ENCODE measurements around the gene CD99. TPM values are rescaled to one million over a fixed set of nuclear protein-coding genes. Genes with fewer than 3 reads are reported as not detected.

Gene CD99
- total RNA-seq, 1 donor from 2014 or later = 282 TPM

DNA sequence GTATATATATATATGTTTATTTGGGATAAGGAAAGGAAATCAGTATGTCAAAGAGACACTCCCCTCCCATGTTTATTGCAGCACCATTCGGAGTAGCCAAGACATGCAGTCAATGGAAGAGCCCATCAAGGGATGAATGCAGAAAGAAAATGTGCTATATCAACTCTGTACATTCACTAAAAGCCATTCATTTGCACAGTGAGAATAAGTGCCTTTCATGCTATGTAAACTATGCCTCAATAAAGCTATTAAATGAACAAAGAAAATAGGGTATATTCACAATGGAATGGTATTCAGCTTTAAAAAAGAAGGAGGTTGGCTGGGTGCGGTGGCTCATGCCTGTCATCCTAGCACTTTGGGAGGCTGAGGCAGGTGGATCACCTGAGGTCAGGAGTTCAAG lies 20.3 kb downstream of the CD99 start:
- intact Hi-C loops (cut with DNase I) = no loop called here
- no peak overlapping the region for H3K4me3 ChIP-seq
- no peak for DNase-seq (ENCODE audit: extremely low spot score in 2 of 2)
- no peaks in the 10 kb centered on the region for H3K27me3 ChIP-seq
- no peak for TF ChIP-seq POLR2AphosphoS5 (IDR thresholded peaks at IDR 0.05; ENCODE audit: insufficient read depth in 1 of 2, low read depth in 1 of 2)
- TF ChIP-seq POLR2A (IDR thresholded peaks at IDR 0.05) = no peak
- TF ChIP-seq, protein P1, sequence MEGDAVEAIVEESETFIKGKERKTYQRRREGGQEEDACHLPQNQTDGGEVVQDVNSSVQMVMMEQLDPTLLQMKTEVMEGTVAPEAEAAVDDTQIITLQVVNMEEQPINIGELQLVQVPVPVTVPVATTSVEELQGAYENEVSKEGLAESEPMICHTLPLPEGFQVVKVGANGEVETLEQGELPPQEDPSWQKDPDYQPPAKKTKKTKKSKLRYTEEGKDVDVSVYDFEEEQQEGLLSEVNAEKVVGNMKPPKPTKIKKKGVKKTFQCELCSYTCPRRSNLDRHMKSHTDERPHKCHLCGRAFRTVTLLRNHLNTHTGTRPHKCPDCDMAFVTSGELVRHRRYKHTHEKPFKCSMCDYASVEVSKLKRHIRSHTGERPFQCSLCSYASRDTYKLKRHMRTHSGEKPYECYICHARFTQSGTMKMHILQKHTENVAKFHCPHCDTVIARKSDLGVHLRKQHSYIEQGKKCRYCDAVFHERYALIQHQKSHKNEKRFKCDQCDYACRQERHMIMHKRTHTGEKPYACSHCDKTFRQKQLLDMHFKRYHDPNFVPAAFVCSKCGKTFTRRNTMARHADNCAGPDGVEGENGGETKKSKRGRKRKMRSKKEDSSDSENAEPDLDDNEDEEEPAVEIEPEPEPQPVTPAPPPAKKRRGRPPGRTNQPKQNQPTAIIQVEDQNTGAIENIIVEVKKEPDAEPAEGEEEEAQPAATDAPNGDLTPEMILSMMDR (IDR thresholded peaks at IDR 0.05) = no peak
- no peak overlapping the region for H3K27ac ChIP-seq
- peaks cover 46% of the 10 kb centered on the region for H3K4me1 ChIP-seq
- peaks cover 0 to 4% of the 10 kb centered on the region in 2 donors for H3K36me3 ChIP-seq
- H3K9me3 ChIP-seq = no peaks in the 10 kb centered on the region

DNA sequence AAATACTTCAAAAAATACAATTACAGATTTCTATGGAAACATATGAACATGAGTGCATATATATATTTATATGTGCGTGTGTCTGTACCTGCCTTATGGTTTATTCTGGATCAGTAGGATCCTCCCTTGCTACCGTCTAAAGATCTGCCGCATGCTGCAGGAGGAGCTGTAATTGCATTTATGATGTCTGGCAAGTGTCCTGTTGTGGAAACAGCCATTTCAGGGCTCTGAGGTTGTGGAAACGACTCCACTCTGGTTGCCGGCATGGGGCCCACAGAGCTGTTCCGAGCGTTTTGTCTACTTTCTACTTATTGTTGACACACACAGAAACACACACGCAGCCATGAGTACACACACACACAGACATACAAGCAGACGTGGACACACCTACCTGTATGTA lies 21.3 kb downstream of the CD99 start:
- no peak for DNase-seq (ENCODE audit: extremely low spot score in 2 of 2)
- Histone ChIP-seq H3K4me3 (no peak overlapping the region), H3K36me3 (peaks cover 0 to 10% of the 10 kb centered on the region in 2 donors), H3K9me3 (no peaks in the 10 kb centered on the region), H3K27me3 (no peaks in the 10 kb centered on the region), H3K27ac (no peak overlapping the region), H3K4me1 (peaks cover 36% of the 10 kb centered on the region)
- TF ChIP-seq POLR2AphosphoS5 (IDR thresholded peaks at IDR 0.05; ENCODE audit: insufficient read depth in 1 of 2, low read depth in 1 of 2) (no peak), POLR2A (IDR thresholded peaks at IDR 0.05) (no peak)
- TF ChIP-seq, protein P1 (IDR thresholded peaks at IDR 0.05) = no peak
- intact Hi-C loops (cut with DNase I) = no loop called here

DNA sequence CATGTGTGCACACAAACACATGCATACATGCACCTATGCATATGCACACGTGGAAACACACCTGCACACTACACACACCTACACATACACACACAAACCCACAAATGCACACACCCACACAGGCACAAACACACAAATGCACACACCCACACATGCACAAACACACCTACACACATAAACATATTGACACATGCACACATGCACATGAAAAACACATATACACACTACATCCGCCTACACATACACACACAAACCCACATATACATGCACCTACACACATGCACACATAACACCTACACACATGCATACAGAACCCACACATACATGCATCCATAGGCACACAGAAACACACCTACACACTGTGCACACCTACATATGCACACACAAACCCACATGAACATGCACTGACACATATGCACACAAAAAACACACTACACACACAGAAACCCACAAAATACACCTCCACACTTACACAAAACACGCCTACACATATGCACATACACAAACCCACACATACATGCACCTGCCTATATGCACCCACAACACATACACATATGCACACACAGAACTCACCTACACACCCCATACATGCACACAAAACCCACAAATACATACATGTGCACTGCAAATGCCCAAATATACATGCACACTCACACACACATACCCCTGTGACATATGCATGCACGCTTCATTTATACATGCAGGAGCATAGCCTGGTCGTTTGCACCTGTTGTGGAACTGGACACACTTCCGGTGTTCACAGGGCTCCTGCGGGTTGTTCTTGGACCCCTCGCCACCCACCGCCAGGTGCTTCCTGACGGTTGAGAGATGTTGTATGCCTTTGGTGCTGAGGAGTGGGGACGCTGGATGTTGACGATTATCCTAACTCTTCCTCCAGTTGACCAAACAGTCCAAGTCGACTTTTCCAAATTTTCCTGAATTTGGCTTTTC lies 22.1 kb downstream of the CD99 start:
- peaks cover 0 to 16% of the 10 kb centered on the region in 2 donors for H3K36me3 ChIP-seq
- no peak for DNase-seq (ENCODE audit: extremely low spot score in 2 of 2)
- intact Hi-C loops (cut with DNase I) = no loop called here
- no peak for TF ChIP-seq POLR2A (IDR thresholded peaks at IDR 0.05)
- TF ChIP-seq, protein P1 (IDR thresholded peaks at IDR 0.05) = no peak
- TF ChIP-seq POLR2AphosphoS5 (IDR thresholded peaks at IDR 0.05; ENCODE audit: insufficient read depth in 1 of 2, low read depth in 1 of 2) = no peak
- H3K4me3 ChIP-seq = no peak overlapping the region
- no peaks in the 10 kb centered on the region for H3K27me3 ChIP-seq
- peaks cover 29% of the 10 kb centered on the region for H3K4me1 ChIP-seq
- H3K9me3 ChIP-seq = no peaks in the 10 kb centered on the region
- H3K27ac ChIP-seq = no peak overlapping the region

DNA sequence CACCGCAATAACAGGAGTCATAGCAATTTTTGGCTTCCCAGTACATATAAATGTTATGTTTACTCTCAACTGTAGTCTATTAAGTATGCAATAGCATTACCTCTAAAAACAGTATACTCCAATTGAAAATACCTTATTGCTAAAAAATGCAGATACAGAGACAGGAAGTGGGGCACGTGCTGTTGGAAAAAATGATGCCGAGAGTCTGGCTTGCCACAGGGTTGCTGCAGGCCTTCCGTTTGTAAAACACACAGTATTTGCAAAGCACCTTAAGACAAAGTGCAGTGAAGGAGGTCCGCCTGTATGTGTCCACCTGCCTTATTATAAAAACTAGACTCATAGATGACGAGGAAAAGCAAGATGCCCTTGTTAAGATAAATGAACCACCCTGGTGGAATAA lies 23.5 kb downstream of the CD99 start:
- Histone ChIP-seq H3K4me1 (peaks cover 15% of the 10 kb centered on the region), H3K27ac (no peak overlapping the region), H3K9me3 (no peaks in the 10 kb centered on the region), H3K4me3 (no peak overlapping the region), H3K27me3 (no peaks in the 10 kb centered on the region), H3K36me3 (peaks cover 0 to 29% of the 10 kb centered on the region in 2 donors)
- DNase-seq (ENCODE audit: extremely low spot score in 2 of 2) = no peak
- TF ChIP-seq, protein P1 (IDR thresholded peaks at IDR 0.05) = no peak
- TF ChIP-seq POLR2AphosphoS5 (IDR thresholded peaks at IDR 0.05; ENCODE audit: insufficient read depth in 1 of 2, low read depth in 1 of 2) (no peak), POLR2A (IDR thresholded peaks at IDR 0.05) (no peak)
- intact Hi-C loops (cut with DNase I) = no loop called here

DNA sequence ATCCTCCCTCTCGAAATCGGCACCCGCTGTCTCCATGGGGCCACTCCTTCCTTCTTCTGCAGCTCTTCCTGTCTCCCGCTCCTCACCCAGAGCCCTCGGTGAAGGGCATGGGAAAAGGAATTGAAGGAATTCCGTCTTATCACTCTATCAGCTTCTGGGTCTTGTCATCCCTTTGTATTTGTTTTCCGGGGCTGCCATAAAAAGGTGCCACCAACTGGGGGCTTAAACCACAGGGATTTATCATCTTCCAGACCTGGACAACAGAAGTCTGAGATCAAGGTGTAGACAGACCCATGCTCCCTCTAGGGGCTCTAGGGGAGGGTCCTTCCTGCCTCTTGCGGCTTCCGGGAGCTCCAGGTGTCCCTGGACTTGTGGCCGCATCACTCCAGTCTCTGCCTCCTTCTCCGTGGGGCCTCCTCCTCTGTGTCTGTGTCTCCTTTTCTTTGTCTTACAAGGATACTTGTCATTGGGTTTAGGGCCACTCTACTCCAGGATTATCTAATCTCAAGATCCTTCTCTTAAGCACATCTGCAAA lies 24.0 kb downstream of the CD99 start:
- Histone ChIP-seq H3K36me3 (peaks cover 0 to 35% of the 10 kb centered on the region in 2 donors), H3K9me3 (no peaks in the 10 kb centered on the region), H3K27ac (no peak overlapping the region), H3K27me3 (no peaks in the 10 kb centered on the region), H3K4me1 (peaks cover 9% of the 10 kb centered on the region), H3K4me3 (no peak overlapping the region)
- intact Hi-C loops (cut with DNase I) = no loop called here
- no peak for DNase-seq (ENCODE audit: extremely low spot score in 2 of 2)
- no peak for TF ChIP-seq POLR2A (IDR thresholded peaks at IDR 0.05)
- TF ChIP-seq, protein P1 (IDR thresholded peaks at IDR 0.05) = no peak

Measured in vagina (tissue), 2 donors.